ENCODE results near the gene PDIA5.

DNA sequence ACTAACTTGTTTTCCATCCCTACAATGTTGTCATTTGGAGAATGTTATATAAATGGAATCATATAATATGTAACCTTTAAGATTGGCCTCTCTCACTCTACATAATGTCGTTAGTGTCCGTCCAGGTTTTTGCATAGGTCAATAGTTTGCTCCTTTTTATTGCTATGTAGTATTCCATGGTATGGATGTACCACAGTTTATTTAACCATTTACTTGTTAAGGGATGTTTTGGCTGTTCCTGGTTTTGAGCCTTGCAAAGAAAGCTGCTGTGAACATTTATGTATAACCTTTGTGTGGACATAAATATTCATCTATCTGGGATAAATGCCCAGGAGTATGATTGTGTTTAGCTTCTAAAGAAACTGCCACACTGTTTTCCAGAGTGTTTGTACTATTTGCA is 100.9 kb downstream of the PDIA5 start:
- TF ChIP-seq CTCF (conservative IDR thresholded peaks at IDR 0.05): no peak
- no peak for TF ChIP-seq ZFX (IDR thresholded peaks at IDR 0.05)
